GM18867 (cell line): ENCODE results near the gene THAP12.
"Not testable (repeated sequence)": the region's sequence is repeated elsewhere in the genome, so short reads cannot be mapped to it uniquely, and the experiment has no call there.

Experiments
- ATAC-seq: cut with Tn5 transposase; IDR thresholded peaks from one replicate; pipeline ENCODE4 v1.9.1; 2021; ENCODE audit warnings: mild to moderate bottlenecking, moderate library complexity; ENCODE audit not compliant: unreplicated experiment

THAP12 gene

GRCh38 chr11:76380977-76381719 lies at the start of gene THAP12, which contains the start of gene GVQW3:
Gene THAP12 (minus strand): TSS chr11:76381132. CDS start chr11:76380836, 296 bp downstream.
Gene GVQW3 (plus strand): TSS chr11:76381323. CDS start chr11:76381829, 506 bp downstream.
- peak; percentile 81 for ATAC-seq

- ATAC-seq = no peak
Observed at GRCh38 chr11:76426660-76427059, 45.7 kb upstream of the THAP12 start.

GRCh38 chr11:76424891-76425290 lies 44.0 kb upstream of the THAP12 start:
- no peak for ATAC-seq

GRCh38 chr11:76424379-76424778 lies 43.4 kb upstream of the THAP12 start:
- peak; percentile 66 for ATAC-seq

GRCh38 chr11:76419896-76420295 lies 39.0 kb upstream of the THAP12 start:
- no peak for ATAC-seq

- no peak for ATAC-seq
Observed at GRCh38 chr11:76415073-76415472, 34.1 kb upstream of the THAP12 start.

- no peak for ATAC-seq
Observed at GRCh38 chr11:76410851-76411357, 30.0 kb upstream of the THAP12 start.

GRCh38 chr11:76408171-76408965 lies 27.4 kb upstream of the THAP12 start:
- no peak for ATAC-seq

GRCh38 chr11:76406359-76406758 lies 25.4 kb upstream of the THAP12 start:
- no peak for ATAC-seq

GRCh38 chr11:76401484-76401883 lies 20.6 kb upstream of the THAP12 start:
- not testable (repeated sequence) for ATAC-seq

GRCh38 chr11:76400967-76401366 lies 20.0 kb upstream of the THAP12 start:
- ATAC-seq = no peak

GRCh38 chr11:76397383-76397782 lies 16.5 kb upstream of the THAP12 start:
- no peak for ATAC-seq

GRCh38 chr11:76395296-76395695 lies 14.4 kb upstream of the THAP12 start:
- no peak for ATAC-seq

- ATAC-seq = no peak
Observed at GRCh38 chr11:76394411-76394810, 13.5 kb upstream of the THAP12 start.

- ATAC-seq = no peak
Observed at GRCh38 chr11:76392870-76393269, 11.9 kb upstream of the THAP12 start.

- no peak for ATAC-seq
Observed at GRCh38 chr11:76391811-76392475, 11.0 kb upstream of the THAP12 start.

- ATAC-seq = no peak
Observed at GRCh38 chr11:76391021-76391420, 10.1 kb upstream of the THAP12 start.

- ATAC-seq = no peak
Observed at GRCh38 chr11:76388408-76388807, 7.5 kb upstream of the THAP12 start.

- no peak for ATAC-seq
Observed at GRCh38 chr11:76385903-76386302, 5.0 kb upstream of the THAP12 start.

GRCh38 chr11:76382209-76382608 lies 1.3 kb upstream of the THAP12 start:
- ATAC-seq = no peak
